ENCODE measurements around the gene DYNC1H1. TPM values are rescaled to one million over a fixed set of nuclear protein-coding genes. Genes with fewer than 3 reads are reported as not detected.

The DYNC1H1 gene
- total and polyA plus RNA-seq, 2 experiments from 2014 or later: 179 to 635 TPM

GRCh38 chr14:101955695-101956161 lies 8.6 kb upstream of the DYNC1H1 start:
- Histone ChIP-seq H3K4me3 (no peak overlapping the region), H3K79me2 (replicated peaks; ENCODE audit: insufficient read depth) (no peaks in the 10 kb centered on the region), H3K36me3 (ENCODE audit: insufficient read depth) (no peaks in the 10 kb centered on the region), H3K27ac (ENCODE audit: low read depth) (no peak overlapping the region), H3K4me1 (ENCODE audit: insufficient read depth) (no peaks in the 10 kb centered on the region), H3K27me3 (ENCODE audit: insufficient read depth) (no peaks in the 10 kb centered on the region), H3K9me2 (ENCODE audit: insufficient read depth) (no peaks in the 10 kb centered on the region), H4K20me1 (replicated peaks; ENCODE audit: insufficient read depth) (no peaks in the 10 kb centered on the region), H2AFZ (no peak overlapping the region), H3F3A (replicated peaks; ENCODE audit: low read depth) (0 out of 2 replicates have a peak, but pooled peaks cover 4% of the 10 kb centered on the region), H3K4me2 (no peak overlapping the region)
- ATAC-seq (no peak), DNase-seq (ENCODE audit: low spot score) (no peak)
- H3K36me3 Mint-ChIP-seq (ENCODE audit: low read depth): no peaks in the 10 kb centered on the region
- peaks cover 17% of the 10 kb centered on the region for H3K27me3 Mint-ChIP-seq (ENCODE audit: insufficient read depth, low read depth, poor library complexity)
- H3K27ac Mint-ChIP-seq: no peak overlapping the region
- H3K4me3 Mint-ChIP-seq: no peak overlapping the region
- H3K4me1 Mint-ChIP-seq: peaks cover 5% of the 10 kb centered on the region; the same call in 2 of the 3 replicates
- no peaks in the 10 kb centered on the region for H3K9me3 Mint-ChIP-seq
- TF ChIP-seq REST (IDR thresholded peaks at IDR 0.05; ENCODE audit: unreplicated experiment): no peak
- TF ChIP-seq, protein P1, sequence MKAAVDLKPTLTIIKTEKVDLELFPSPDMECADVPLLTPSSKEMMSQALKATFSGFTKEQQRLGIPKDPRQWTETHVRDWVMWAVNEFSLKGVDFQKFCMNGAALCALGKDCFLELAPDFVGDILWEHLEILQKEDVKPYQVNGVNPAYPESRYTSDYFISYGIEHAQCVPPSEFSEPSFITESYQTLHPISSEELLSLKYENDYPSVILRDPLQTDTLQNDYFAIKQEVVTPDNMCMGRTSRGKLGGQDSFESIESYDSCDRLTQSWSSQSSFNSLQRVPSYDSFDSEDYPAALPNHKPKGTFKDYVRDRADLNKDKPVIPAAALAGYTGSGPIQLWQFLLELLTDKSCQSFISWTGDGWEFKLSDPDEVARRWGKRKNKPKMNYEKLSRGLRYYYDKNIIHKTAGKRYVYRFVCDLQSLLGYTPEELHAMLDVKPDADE (IDR thresholded peaks at IDR 0.05): no peak
- TF ChIP-seq, protein P2, sequence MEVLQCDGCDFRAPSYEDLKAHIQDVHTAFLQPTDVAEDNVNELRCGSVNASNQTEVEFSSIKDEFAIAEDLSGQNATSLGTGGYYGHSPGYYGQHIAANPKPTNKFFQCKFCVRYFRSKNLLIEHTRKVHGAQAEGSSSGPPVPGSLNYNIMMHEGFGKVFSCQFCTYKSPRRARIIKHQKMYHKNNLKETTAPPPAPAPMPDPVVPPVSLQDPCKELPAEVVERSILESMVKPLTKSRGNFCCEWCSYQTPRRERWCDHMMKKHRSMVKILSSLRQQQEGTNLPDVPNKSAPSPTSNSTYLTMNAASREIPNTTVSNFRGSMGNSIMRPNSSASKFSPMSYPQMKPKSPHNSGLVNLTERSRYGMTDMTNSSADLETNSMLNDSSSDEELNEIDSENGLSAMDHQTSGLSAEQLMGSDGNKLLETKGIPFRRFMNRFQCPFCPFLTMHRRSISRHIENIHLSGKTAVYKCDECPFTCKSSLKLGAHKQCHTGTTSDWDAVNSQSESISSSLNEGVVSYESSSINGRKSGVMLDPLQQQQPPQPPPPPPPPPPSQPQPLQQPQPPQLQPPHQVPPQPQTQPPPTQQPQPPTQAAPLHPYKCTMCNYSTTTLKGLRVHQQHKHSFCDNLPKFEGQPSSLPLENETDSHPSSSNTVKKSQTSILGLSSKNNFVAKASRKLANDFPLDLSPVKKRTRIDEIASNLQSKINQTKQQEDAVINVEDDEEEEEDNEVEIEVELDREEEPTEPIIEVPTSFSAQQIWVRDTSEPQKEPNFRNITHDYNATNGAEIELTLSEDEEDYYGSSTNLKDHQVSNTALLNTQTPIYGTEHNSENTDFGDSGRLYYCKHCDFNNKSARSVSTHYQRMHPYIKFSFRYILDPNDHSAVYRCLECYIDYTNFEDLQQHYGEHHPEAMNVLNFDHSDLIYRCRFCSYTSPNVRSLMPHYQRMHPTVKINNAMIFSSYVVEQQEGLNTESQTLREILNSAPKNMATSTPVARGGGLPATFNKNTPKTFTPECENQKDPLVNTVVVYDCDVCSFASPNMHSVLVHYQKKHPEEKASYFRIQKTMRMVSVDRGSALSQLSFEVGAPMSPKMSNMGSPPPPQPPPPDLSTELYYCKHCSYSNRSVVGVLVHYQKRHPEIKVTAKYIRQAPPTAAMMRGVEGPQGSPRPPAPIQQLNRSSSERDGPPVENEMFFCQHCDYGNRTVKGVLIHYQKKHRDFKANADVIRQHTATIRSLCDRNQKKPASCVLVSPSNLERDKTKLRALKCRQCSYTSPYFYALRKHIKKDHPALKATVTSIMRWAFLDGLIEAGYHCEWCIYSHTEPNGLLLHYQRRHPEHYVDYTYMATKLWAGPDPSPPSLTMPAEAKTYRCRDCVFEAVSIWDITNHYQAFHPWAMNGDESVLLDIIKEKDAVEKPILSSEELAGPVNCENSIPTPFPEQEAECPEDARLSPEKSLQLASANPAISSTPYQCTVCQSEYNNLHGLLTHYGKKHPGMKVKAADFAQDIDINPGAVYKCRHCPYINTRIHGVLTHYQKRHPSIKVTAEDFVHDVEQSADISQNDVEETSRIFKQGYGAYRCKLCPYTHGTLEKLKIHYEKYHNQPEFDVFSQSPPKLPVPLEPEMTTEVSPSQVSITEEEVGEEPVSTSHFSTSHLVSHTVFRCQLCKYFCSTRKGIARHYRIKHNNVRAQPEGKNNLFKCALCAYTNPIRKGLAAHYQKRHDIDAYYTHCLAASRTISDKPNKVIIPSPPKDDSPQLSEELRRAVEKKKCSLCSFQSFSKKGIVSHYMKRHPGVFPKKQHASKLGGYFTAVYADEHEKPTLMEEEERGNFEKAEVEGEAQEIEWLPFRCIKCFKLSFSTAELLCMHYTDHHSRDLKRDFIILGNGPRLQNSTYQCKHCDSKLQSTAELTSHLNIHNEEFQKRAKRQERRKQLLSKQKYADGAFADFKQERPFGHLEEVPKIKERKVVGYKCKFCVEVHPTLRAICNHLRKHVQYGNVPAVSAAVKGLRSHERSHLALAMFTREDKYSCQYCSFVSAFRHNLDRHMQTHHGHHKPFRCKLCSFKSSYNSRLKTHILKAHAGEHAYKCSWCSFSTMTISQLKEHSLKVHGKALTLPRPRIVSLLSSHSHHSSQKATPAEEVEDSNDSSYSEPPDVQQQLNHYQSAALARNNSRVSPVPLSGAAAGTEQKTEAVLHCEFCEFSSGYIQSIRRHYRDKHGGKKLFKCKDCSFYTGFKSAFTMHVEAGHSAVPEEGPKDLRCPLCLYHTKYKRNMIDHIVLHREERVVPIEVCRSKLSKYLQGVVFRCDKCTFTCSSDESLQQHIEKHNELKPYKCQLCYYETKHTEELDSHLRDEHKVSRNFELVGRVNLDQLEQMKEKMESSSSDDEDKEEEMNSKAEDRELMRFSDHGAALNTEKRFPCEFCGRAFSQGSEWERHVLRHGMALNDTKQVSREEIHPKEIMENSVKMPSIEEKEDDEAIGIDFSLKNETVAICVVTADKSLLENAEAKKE (CRISPR knock-in tag; IDR thresholded peaks at IDR 0.05): no peak
- no peak for TF ChIP-seq ZNF331 (CRISPR knock-in tag; IDR thresholded peaks at IDR 0.05; ENCODE audit: low read depth)
- TF ChIP-seq ZNF114 (CRISPR knock-in tag; IDR thresholded peaks at IDR 0.05): no peak
- no peak for TF ChIP-seq EZH2 (IDR thresholded peaks at IDR 0.05; ENCODE audit: low read depth, unreplicated experiment)
- TF ChIP-seq EZH2phosphoT487 (IDR thresholded peaks at IDR 0.05; ENCODE audit: unreplicated experiment): no peak
- TF ChIP-seq JUNB (IDR thresholded peaks at IDR 0.05; ENCODE audit: unreplicated experiment): no peak
- TF ChIP-seq POLR2AphosphoS5 (IDR thresholded peaks at IDR 0.05; ENCODE audit: low read depth): no peak
- no peak for TF ChIP-seq CTCF (conservative IDR thresholded peaks at IDR 0.05; ENCODE audit: low read depth in 2 of 2)
- no peak for TF ChIP-seq NANOG (IDR thresholded peaks at IDR 0.05; ENCODE audit: borderline replicate concordance)
- no peak for TF ChIP-seq STAT1 (IDR thresholded peaks at IDR 0.05; ENCODE audit: unreplicated experiment)
- no peak for TF ChIP-seq CREB1 (CRISPR knock-in tag; IDR thresholded peaks at IDR 0.05; ENCODE audit: low read depth)
